Transverse colon (tissue), 4 donors: ENCODE data around the gene SPDL1. TPM values are rescaled to one million over a fixed set of nuclear protein-coding genes. Genes with fewer than 3 reads are reported as not detected.

Experiments used
- DNase-seq: peaks from one replicate; pipeline ENCODE4 v3.0.0-alpha.2; 2019
- H3K27ac ChIP-seq, 4 donors: fragments of 200-600 bp; sonication (generic); 2 replicates each; pipeline ENCODE4 v1.5.1; 2016 to 2018; ENCODE audit warnings: inconsistent platforms in 4 of 4
- H3K27me3 ChIP-seq: fragments of 200-600 bp; sonication (generic); 2 replicates; pipeline ENCODE4 v1.5.1; 2017; ENCODE audit warnings: inconsistent platforms
- H3K36me3 ChIP-seq, 4 donors: fragments of 200-600 bp; sonication (generic); 2 replicates each; pipeline ENCODE4 v1.5.1; 2017 to 2019; ENCODE audit warnings: inconsistent platforms in 4 of 4
- H3K4me1 ChIP-seq, 4 donors: fragments of 200-600 bp; sonication (generic); 2 replicates each; pipeline ENCODE4 v1.5.1; 2017 to 2020; ENCODE audit warnings: inconsistent platforms in 4 of 4
- H3K4me3 ChIP-seq, 4 donors: fragments of 200-600 bp; sonication (generic); 1 replicate in 1 of 4; 2 replicates in 3 of 4; pipeline versions ENCODE4 v1.5.1 to v1.6.1; 2017 to 2019; ENCODE audit warnings: inconsistent platforms in 4 of 4
- H3K9me3 ChIP-seq, 2 donors: fragments of 200-600 bp; sonication (generic); 2 replicates each; pipeline ENCODE4 v1.5.1; 2017 to 2019; ENCODE audit warnings: inconsistent platforms in 2 of 2
- CTCF ChIP-seq, 5 experiments: fragments of 200-600 bp in 3 of 5; fragments of 450-650 bp in 2 of 5; sonication (generic) in 3 of 5; IDR thresholded peaks; 1 replicate in 2 of 5; 2 replicates in 3 of 5; pipeline ENCODE4 v1.5.1; 2016 to 2017; ENCODE audit warnings: antibody characterized with exemption in 5 of 5, inconsistent platforms in 3 of 5, mild to moderate bottlenecking in 2 of 5, moderate library complexity in 1 of 5
- EP300 ChIP-seq: sonication (generic); formaldehyde crosslinking; IDR thresholded peaks from one replicate; pipeline ENCODE4 v1.6.1; 2017; ENCODE audit warnings: antibody characterized with exemption, low read depth
- POLR2A ChIP-seq: fragments of 450-650 bp; IDR thresholded peaks from one replicate; pipeline ENCODE4 v1.6.1; 2016; ENCODE audit warnings: antibody characterized with exemption, mild to moderate bottlenecking, moderate library complexity
- POLR2AphosphoS5 ChIP-seq, 3 donors: sonication (generic); formaldehyde crosslinking; IDR thresholded peaks; one replicate each; pipeline ENCODE4 v1.6.1; 2016; ENCODE audit warnings: antibody characterized with exemption in 3 of 3
- WGBS, 2 donors: methylation state at CpG; one replicate each; pipeline ENCODE4 v1.1.5; 2018; ENCODE audit warnings: low coverage in 1 of 2; 5-methylcytosine and 5-hydroxymethylcytosine counted together
- in situ Hi-C, 4 donors: fragments of 200-750 bp; cut with MboI; loops; one replicate each; pipeline versions ENCODE4 v1.15.0 to v1.15.1; 2017; ENCODE audit warnings: low sequenced_read_pairs in 3 of 4, low pct_ligation_motif_present in 1 of 4, low pct_unique_long_range_greater_than_20kb in 1 of 4
- intact Hi-C: fragments of 100-400 bp; cut with DNase I; formaldehyde crosslinking; loops from one replicate; pipeline ENCODE4 v1.15.1; 2023; ENCODE audit warnings: low total_unique reads
- total RNA-seq, 4 donors: library from RNA; depleted of rRNA; stranded (reverse); fragments of >200 nt; gene quantifications; one replicate each; pipeline ENCODE4 v1.1.0, GENCODE V29; 2016

SPDL1 gene
- total RNA-seq, 4 donors from 2014 or later: 1.5 to 23.7 (median 8.8) TPM

GRCh38 chr5:169563369-169563768 lies 20.2 kb upstream of the SPDL1 start:
- no peaks in the 10 kb centered on the region for H3K36me3 ChIP-seq
- no peak overlapping the region for H3K4me3 ChIP-seq
- no peaks in the 10 kb centered on the region for H3K9me3 ChIP-seq
- no peaks in the 10 kb centered on the region for H3K4me1 ChIP-seq
- no peak for TF ChIP-seq POLR2A
- no peak for TF ChIP-seq POLR2AphosphoS5 (IDR thresholded peaks at IDR 0.05)
- no peak for TF ChIP-seq EP300
- no peak for TF ChIP-seq CTCF (IDR thresholded peaks at IDR 0.05)
- WGBS, 2 donors: 70 to 88% methylated on average over 1 of the region's 1 CpG
- no peak for DNase-seq
- intact Hi-C loops (no loop called here), in situ Hi-C loops (loop anchor here in 3 of 4 donors (10.0 to 25.0 kb wide), 3 partner anchors 576 to 876 kb away; no protein-coding TSS in a partner anchor)
- H3K27me3 ChIP-seq: peaks cover 4% of the 10 kb centered on the region
- no peak overlapping the region for H3K27ac ChIP-seq

GRCh38 chr5:169566202-169566601 lies 17.4 kb upstream of the SPDL1 start:
- WGBS, 2 donors: 81 to 92% methylated on average over 1 of the region's 1 CpG
- no peak overlapping the region for H3K4me3 ChIP-seq
- no peaks in the 10 kb centered on the region for H3K9me3 ChIP-seq
- in situ Hi-C loops: loop anchor here in 3 of 4 donors (10.0 to 25.0 kb wide), 3 partner anchors 579 to 879 kb away; no protein-coding TSS in a partner anchor
- H3K36me3 ChIP-seq: no peaks in the 10 kb centered on the region
- no peak for TF ChIP-seq CTCF (IDR thresholded peaks at IDR 0.05)
- no peak for TF ChIP-seq EP300
- TF ChIP-seq POLR2A: no peak
- TF ChIP-seq POLR2AphosphoS5 (IDR thresholded peaks at IDR 0.05): no peak
- intact Hi-C loops: no loop called here
- H3K27me3 ChIP-seq: peaks cover 9% of the 10 kb centered on the region
- H3K4me1 ChIP-seq: no peaks in the 10 kb centered on the region
- no peak for DNase-seq
- H3K27ac ChIP-seq: no peak overlapping the region

GRCh38 chr5:169567079-169567478 lies 16.5 kb upstream of the SPDL1 start:
- no peaks in the 10 kb centered on the region for H3K9me3 ChIP-seq
- H3K4me1 ChIP-seq: no peaks in the 10 kb centered on the region
- H3K36me3 ChIP-seq: no peaks in the 10 kb centered on the region
- no peak overlapping the region for H3K4me3 ChIP-seq
- in situ Hi-C loops: loop anchor here in 3 of 4 donors (10.0 to 25.0 kb wide), 3 partner anchors 580 to 880 kb away; no protein-coding TSS in a partner anchor
- DNase-seq: no peak
- intact Hi-C loops: no loop called here
- WGBS, 2 donors: 64% methylated on average over 2 of the region's 2 CpGs; no CpG with 5 or more reads in 1 of the 2 donors
- H3K27me3 ChIP-seq: peaks cover 15% of the 10 kb centered on the region
- TF ChIP-seq EP300 (no peak), POLR2A (no peak), POLR2AphosphoS5 (IDR thresholded peaks at IDR 0.05) (no peak), CTCF (IDR thresholded peaks at IDR 0.05) (no peak)
- no peak overlapping the region for H3K27ac ChIP-seq

GRCh38 chr5:169569513-169569912 lies 14.1 kb upstream of the SPDL1 start:
- intact Hi-C loops: no loop called here
- Histone ChIP-seq H3K27ac (no peak overlapping the region), H3K9me3 (no peaks in the 10 kb centered on the region), H3K4me3 (no peak overlapping the region), H3K36me3 (no peaks in the 10 kb centered on the region), H3K27me3 (peaks cover 17% of the 10 kb centered on the region), H3K4me1 (peaks cover 0 to 5% (median 0%) of the 10 kb centered on the region in 4 donors)
- TF ChIP-seq CTCF (IDR thresholded peaks at IDR 0.05): no peak
- TF ChIP-seq EP300: no peak
- no peak for TF ChIP-seq POLR2A
- TF ChIP-seq POLR2AphosphoS5 (IDR thresholded peaks at IDR 0.05): no peak
- DNase-seq: no peak
- in situ Hi-C loops: loop anchor here in 3 of 4 donors (10.0 to 25.0 kb wide), 3 partner anchors 582 to 882 kb away; no protein-coding TSS in a partner anchor
- 58 to 79% methylated on average over 3 of the region's 3 CpGs for WGBS, 2 donors
